ENCODE data around the gene ATP8A1. TPM values are rescaled to one million over a fixed set of nuclear protein-coding genes. Genes with fewer than 3 reads are reported as not detected.

Gene ATP8A1
- polyA plus RNA-seq, 1 donor from 2014 or later, result 45.8 TPM

- Histone ChIP-seq H3K79me2 (replicated peaks; ENCODE audit: insufficient read depth, low read length) (no peaks in the 10 kb centered on the region), H4K20me1 (ENCODE audit: insufficient read depth) (no peaks in the 10 kb centered on the region), H3K36me3 (ENCODE audit: insufficient read depth, low read length) (no peaks in the 10 kb centered on the region), H3K27ac (ENCODE audit: low read length) (no peak overlapping the region), H3K27me3 (ENCODE audit: insufficient read depth, low read depth, low read length) (peaks cover 26% of the 10 kb centered on the region), H3K9ac (ENCODE audit: low read length) (no peak overlapping the region), H3K9me2 (ENCODE audit: insufficient read depth, low read length) (no peaks in the 10 kb centered on the region), H3K4me2 (ENCODE audit: low read length) (no peak overlapping the region), H3K9me3 (ENCODE audit: low read length) (no peaks in the 10 kb centered on the region), H2AFZ (ENCODE audit: low read depth, low read length) (no peak overlapping the region), H3F3A (ENCODE audit: insufficient read depth, low read length, poor library complexity, severe bottlenecking) (no peaks in the 10 kb centered on the region), H3K4me3 (ENCODE audit: low read length) (no peak overlapping the region)
- no peak for TF ChIP-seq CTCF (IDR thresholded peaks at IDR 0.05; ENCODE audit: poor library complexity, severe bottlenecking)
- no peak for TF ChIP-seq REST (IDR thresholded peaks at IDR 0.05; ENCODE audit: borderline replicate concordance)
- no peak for TF ChIP-seq EZH2 (IDR thresholded peaks at IDR 0.05; ENCODE audit: borderline replicate concordance, insufficient read depth, low read length, poor library complexity, severe bottlenecking)
- no peak for TF ChIP-seq SMC3 (conservative IDR thresholded peaks at IDR 0.05; ENCODE audit: poor library complexity)
- no peak for TF ChIP-seq RAD21 (conservative IDR thresholded peaks at IDR 0.05)
- TF ChIP-seq TAF1 (IDR thresholded peaks at IDR 0.05; ENCODE audit: low read depth), result no peak
- no peak for TF ChIP-seq MXI1 (conservative IDR thresholded peaks at IDR 0.05; ENCODE audit: poor library complexity, severe bottlenecking)
- TF ChIP-seq POLR2AphosphoS5 (IDR thresholded peaks at IDR 0.05), result no peak
- TF ChIP-seq EP300 (conservative IDR thresholded peaks at IDR 0.05; ENCODE audit: poor library complexity, severe bottlenecking), result no peak
Observed at GRCh38 chr4:42404001-42404400, 252.9 kb downstream of the ATP8A1 start.

GRCh38 chr4:42401171-42401570, 255.7 kb downstream of the ATP8A1 start:
- Histone ChIP-seq H3K36me3 (ENCODE audit: insufficient read depth, low read length) (no peaks in the 10 kb centered on the region), H2AFZ (ENCODE audit: low read depth, low read length) (no peak overlapping the region), H3K4me3 (ENCODE audit: low read length) (no peak overlapping the region), H3K4me2 (ENCODE audit: low read length) (no peak overlapping the region), H3K27ac (ENCODE audit: low read length) (no peak overlapping the region), H3K9me2 (ENCODE audit: insufficient read depth, low read length) (no peaks in the 10 kb centered on the region), H3K9ac (ENCODE audit: low read length) (no peak overlapping the region), H3F3A (ENCODE audit: insufficient read depth, low read length, poor library complexity, severe bottlenecking) (no peaks in the 10 kb centered on the region), H3K9me3 (ENCODE audit: low read length) (no peaks in the 10 kb centered on the region), H3K79me2 (replicated peaks; ENCODE audit: insufficient read depth, low read length) (no peaks in the 10 kb centered on the region), H3K27me3 (ENCODE audit: insufficient read depth, low read depth, low read length) (peaks cover 54% of the 10 kb centered on the region), H4K20me1 (ENCODE audit: insufficient read depth) (no peaks in the 10 kb centered on the region)
- no peak for TF ChIP-seq EZH2 (IDR thresholded peaks at IDR 0.05; ENCODE audit: borderline replicate concordance, insufficient read depth, low read length, poor library complexity, severe bottlenecking)
- no peak for TF ChIP-seq TAF1 (IDR thresholded peaks at IDR 0.05; ENCODE audit: low read depth)
- no peak for TF ChIP-seq RAD21 (conservative IDR thresholded peaks at IDR 0.05)
- no peak for TF ChIP-seq REST (IDR thresholded peaks at IDR 0.05; ENCODE audit: borderline replicate concordance)
- TF ChIP-seq SMC3 (conservative IDR thresholded peaks at IDR 0.05; ENCODE audit: poor library complexity), result no peak
- TF ChIP-seq MXI1 (conservative IDR thresholded peaks at IDR 0.05; ENCODE audit: poor library complexity, severe bottlenecking), result no peak
- no peak for TF ChIP-seq POLR2AphosphoS5 (IDR thresholded peaks at IDR 0.05)
- no peak for TF ChIP-seq CTCF (IDR thresholded peaks at IDR 0.05; ENCODE audit: poor library complexity, severe bottlenecking)
- TF ChIP-seq EP300 (conservative IDR thresholded peaks at IDR 0.05; ENCODE audit: poor library complexity, severe bottlenecking), result no peak
